Measurements from ENCODE around the gene PDZD2. TPM values are rescaled to one million over a fixed set of nuclear protein-coding genes. Genes with fewer than 3 reads are reported as not detected.

The PDZD2 gene
- total and polyA plus RNA-seq, 7 donors = 1.2 to 11.7 (median 7.1) TPM

GRCh38 chr5:31736127-31736526 lies 97.2 kb downstream of the PDZD2 start:
- WGBS, 2 donors = 85 to 88% methylated on average over 6 of the region's 6 CpGs
- no peak for TF ChIP-seq POLR2A (IDR thresholded peaks at IDR 0.05)
- TF ChIP-seq POLR2AphosphoS5 (IDR thresholded peaks at IDR 0.05) = no peak
- no peak for TF ChIP-seq EP300 (IDR thresholded peaks at IDR 0.05)
- TF ChIP-seq CTCF (IDR thresholded peaks at IDR 0.05) = no peak
- intact Hi-C loops (cut with DNase I) = no loop called here
- Histone ChIP-seq H3K4me3 (no peak overlapping the region), H3K27ac (no peak overlapping the region), H3K9me3 (peaks cover 0 to 2% (median 0%) of the 10 kb centered on the region in 4 donors), H3K27me3 (no peaks in the 10 kb centered on the region), H3K36me3 (no peaks in the 10 kb centered on the region), H3K4me1 (no peaks in the 10 kb centered on the region)
- no peak for DNase-seq

GRCh38 chr5:31738199-31738598 lies 99.3 kb downstream of the PDZD2 start:
- intact Hi-C loops (cut with DNase I) = no loop called here
- no peak for DNase-seq
- no peak for TF ChIP-seq CTCF (IDR thresholded peaks at IDR 0.05)
- no peak for TF ChIP-seq POLR2A (IDR thresholded peaks at IDR 0.05)
- no peak for TF ChIP-seq POLR2AphosphoS5 (IDR thresholded peaks at IDR 0.05)
- TF ChIP-seq EP300 (IDR thresholded peaks at IDR 0.05) = no peak
- WGBS, 2 donors = 83 to 87% methylated on average over 4 of the region's 4 CpGs
- Histone ChIP-seq H3K36me3 (no peaks in the 10 kb centered on the region), H3K4me1 (no peaks in the 10 kb centered on the region), H3K27ac (no peak overlapping the region), H3K9me3 (peaks cover 0 to 2% (median 0%) of the 10 kb centered on the region in 4 donors), H3K4me3 (no peak overlapping the region), H3K27me3 (no peaks in the 10 kb centered on the region)

- intact Hi-C loops (cut with DNase I) = no loop called here
- H3K4me3 ChIP-seq = no peak overlapping the region
- 64 to 70% methylated on average over 1 of the region's 1 CpG for WGBS, 2 donors
- TF ChIP-seq CTCF (IDR thresholded peaks at IDR 0.05) = no peak
- TF ChIP-seq POLR2A (IDR thresholded peaks at IDR 0.05) = no peak
- no peak for TF ChIP-seq EP300 (IDR thresholded peaks at IDR 0.05)
- TF ChIP-seq POLR2AphosphoS5 (IDR thresholded peaks at IDR 0.05) = no peak
- peaks cover 0 to 2% (median 0%) of the 10 kb centered on the region in 4 donors for H3K9me3 ChIP-seq
- DNase-seq = no peak
- H3K27me3 ChIP-seq = no peaks in the 10 kb centered on the region
- no peak overlapping the region for H3K27ac ChIP-seq
- no peaks in the 10 kb centered on the region for H3K36me3 ChIP-seq
- no peaks in the 10 kb centered on the region for H3K4me1 ChIP-seq
Observed at GRCh38 chr5:31741496-31741895, 102.6 kb downstream of the PDZD2 start.

GRCh38 chr5:31743678-31744077 lies 104.7 kb downstream of the PDZD2 start:
- H3K4me3 ChIP-seq = no peak overlapping the region
- 80 to 84% methylated on average over 3 of the region's 3 CpGs for WGBS, 2 donors

GRCh38 chr5:31748458-31749172 lies 109.7 kb downstream of the PDZD2 start:
- intact Hi-C loops (cut with DNase I) = no loop called here
- TF ChIP-seq EP300 (IDR thresholded peaks at IDR 0.05) (no peak), CTCF (IDR thresholded peaks at IDR 0.05) (no peak), POLR2A (IDR thresholded peaks at IDR 0.05) (no peak), POLR2AphosphoS5 (IDR thresholded peaks at IDR 0.05) (no peak)
- no peak for DNase-seq
- no peaks in the 10 kb centered on the region for H3K36me3 ChIP-seq
- H3K4me1 ChIP-seq = no peaks in the 10 kb centered on the region
- no peak overlapping the region for H3K27ac ChIP-seq
- H3K27me3 ChIP-seq = no peaks in the 10 kb centered on the region
- H3K9me3 ChIP-seq = no peaks in the 10 kb centered on the region
- H3K4me3 ChIP-seq = no peak overlapping the region
- 69 to 80% methylated on average over 3 of the region's 3 CpGs for WGBS, 2 donors

More at GRCh38 chr5:31743678-31744077, 104.7 kb downstream of the PDZD2 start:
- Histone ChIP-seq H3K4me1 (no peaks in the 10 kb centered on the region), H3K9me3 (no peaks in the 10 kb centered on the region), H3K27ac (no peak overlapping the region), H3K36me3 (no peaks in the 10 kb centered on the region), H3K27me3 (no peaks in the 10 kb centered on the region)
- DNase-seq = no peak
- intact Hi-C loops (cut with DNase I) = no loop called here
- no peak for TF ChIP-seq POLR2AphosphoS5 (IDR thresholded peaks at IDR 0.05)

All from sigmoid colon (tissue), 7 donors.